Activated CD8-positive, alpha-beta memory T cell treated with anti-CD3 and anti-CD28 coated beads, Interleukin-2, amount 50 U/mL, for 24 hours (primary cell): ENCODE measurements around the gene C19orf12.
"Not testable (repeated sequence)": the region's sequence is repeated elsewhere in the genome, so short reads cannot be mapped to it uniquely, and the experiment has no call there.

ENCODE experiments used
- DNase-seq: peaks from one replicate; pipeline ENCODE4 v3.0.0-alpha.2; 2020; ENCODE audit errors: extremely low read depth

The C19orf12 gene

DNA sequence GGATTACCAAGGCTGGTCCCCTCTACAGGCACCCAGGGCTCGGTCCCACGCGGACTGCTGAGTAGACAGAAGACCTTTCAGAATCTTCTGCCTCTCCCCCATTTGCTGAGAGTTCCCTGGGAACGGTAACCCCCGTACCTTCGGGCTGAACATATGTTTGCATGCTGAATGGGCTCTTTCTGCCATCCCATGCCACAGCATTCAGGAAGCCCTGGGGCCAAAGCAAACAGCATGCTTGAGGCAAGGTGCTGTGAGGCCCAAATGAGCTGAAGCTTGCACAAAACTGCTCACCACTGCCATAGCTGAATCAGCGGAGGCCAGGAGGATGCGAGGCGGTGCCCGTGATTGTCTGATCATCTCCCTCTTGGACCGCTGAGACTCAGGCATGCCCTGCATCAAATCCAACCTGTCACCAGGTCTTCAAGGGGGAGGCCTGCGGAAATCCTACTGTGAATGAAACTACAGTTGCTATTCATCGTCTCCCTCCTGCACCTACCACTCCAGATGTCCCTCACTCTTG is 16.3 kb upstream of the C19orf12 start:
- DNase-seq, result no peak

DNA sequence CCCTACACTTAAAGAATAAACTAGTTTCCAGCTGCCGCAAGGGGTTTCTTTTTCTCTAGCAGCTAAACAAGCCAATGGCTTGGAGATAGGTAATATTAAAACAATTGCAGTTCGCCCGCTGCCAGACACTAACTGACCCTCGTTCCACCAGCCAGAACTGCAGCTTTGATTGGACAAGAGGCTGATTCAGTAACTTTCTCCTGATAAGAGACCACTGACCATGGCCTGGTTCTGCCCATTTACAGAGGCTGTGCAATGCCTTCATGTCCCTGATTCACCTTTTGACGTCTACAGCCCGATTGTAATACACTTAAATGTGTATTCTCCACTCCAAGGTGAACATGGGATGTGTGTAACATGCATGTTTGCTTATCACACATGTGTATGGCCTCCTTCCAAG is 12.8 kb upstream of the C19orf12 start:
- no peak for DNase-seq

DNA sequence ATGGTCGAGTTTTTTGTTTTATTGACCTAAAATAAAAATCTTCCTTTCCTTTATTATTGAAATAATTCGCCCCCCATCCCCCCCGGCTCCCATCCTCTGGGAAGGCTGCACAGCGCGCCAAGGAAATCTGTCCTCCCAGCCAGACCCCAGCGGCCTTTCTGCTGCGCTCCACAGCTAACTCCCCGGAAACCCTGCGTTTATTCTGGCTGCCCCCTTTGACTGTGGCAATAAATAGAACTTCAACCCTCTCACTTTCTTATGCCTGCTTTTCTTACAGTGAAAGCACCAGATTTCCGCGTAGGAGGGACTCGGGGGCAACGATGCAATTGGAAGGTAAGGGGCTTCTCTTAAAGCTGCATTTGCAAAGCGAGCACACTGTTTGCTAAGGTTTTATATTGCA is 9.7 kb upstream of the C19orf12 start:
- no peak for DNase-seq

DNA sequence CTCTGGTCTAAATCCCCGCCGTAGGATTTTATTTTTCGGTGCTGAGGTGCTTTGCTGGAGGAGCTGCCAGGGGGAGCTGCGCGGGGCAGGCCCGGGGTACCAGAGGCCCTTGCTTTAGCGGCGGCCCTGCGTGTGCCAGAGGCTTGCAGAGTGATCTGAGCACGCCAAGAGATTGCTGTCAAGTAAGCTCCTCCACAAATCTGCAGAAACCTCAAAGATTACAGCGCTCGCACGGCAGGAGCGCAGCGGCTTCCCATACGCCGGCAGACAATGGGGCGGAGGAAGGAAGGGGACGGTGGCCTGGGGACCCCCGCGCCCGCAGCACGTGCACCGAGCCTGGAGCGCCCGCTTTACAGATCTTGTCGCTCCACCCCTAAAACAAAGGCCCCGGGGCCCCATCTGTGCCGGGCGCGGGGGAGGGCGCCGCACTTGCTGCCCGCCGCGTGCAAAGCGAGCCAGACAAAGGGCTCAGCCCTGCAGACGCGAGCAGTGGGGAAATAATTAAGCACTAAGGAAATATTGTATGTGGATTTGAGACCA is 9.1 kb upstream of the C19orf12 start:
- no peak for DNase-seq

DNA sequence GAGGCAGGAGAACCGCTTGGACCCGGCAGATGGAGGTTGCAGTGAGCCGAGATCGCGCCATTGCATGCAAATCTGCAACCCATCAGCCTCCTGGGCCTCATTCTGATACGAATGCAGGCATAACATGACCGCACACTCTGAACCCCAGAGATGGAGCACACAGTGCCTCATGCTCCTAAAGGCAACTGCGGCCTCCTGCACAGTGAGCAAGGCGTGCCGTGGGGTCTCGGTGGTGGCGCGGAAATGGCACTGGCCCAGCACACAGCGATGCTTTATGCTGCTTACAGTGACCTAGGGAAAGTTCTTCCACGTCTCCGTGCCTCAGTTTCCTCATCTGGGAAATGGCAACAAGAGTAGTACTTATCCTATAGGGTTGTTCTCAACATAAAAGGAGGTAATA is 2.0 kb upstream of the C19orf12 start:
- no peak for DNase-seq

DNA sequence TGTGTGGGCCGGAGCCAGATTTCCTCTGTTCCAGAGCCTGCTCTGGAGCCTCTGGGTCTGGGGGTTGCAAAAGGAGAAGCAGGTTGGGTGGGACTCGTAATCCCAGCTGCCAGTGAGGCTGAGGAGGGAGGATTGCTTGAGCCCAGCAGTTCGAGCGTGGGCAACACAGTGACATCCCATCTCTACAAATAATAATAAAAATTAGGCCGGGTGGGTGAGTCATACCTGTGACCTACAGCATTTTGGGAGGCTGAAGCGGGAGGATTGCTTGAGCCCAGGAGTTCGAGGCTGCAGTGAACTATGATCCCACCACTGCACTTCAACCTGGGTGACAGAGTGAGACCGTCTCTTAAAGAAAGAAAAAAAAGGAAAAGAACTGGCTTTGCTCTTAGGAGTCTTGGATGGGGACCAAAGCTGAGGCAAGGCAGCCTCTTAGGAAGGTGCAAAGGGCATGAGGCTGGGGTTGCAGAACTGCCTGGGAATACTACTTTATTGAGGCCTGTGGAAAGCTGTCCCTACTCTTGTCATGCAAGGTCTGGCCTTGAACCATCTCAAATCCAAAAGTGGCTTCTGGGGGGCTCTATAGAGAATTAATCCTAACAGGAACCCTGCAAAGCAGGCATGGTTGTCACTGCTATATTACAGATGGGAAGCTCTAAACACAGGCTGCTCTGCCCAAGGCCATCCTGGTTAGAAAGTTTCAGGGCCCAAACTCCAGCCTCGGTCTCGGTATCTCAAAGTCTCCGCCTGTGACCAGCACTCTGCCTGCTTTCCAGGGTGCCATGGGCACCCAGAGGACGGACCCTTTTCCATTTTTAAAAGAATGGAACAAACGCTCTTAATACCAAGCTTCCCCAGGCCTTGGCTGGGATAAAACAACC is 880 bp upstream of the C19orf12 start:
- no peak for DNase-seq

DNA sequence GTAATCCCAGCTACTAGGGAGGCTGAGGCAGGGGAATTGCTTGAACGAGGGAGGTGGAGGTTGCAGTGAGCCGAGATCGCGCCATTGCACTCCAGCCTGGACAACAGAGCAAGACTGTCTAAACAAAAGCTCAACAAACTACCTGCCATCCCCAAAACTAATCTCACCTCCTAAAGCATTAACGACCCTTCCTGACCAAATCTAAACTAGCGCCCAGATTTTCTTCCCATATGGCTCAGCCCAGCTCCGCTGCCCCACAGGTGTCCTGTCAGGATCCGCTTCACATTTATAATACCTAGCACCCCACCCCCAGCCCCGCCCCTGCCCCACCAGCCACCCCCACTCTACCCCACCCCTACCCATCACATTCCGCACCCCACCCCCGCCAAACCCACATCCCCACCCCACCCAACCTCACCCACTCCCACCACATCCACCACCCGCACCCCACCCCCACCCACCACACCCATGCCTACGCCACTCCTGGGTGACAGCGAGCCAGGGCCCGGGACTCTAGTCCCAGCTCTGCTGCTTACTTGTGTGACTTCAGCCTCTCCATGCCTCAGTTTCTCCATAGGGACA is 599 bp downstream of the C19orf12 start:
- DNase-seq, result no peak

DNA sequence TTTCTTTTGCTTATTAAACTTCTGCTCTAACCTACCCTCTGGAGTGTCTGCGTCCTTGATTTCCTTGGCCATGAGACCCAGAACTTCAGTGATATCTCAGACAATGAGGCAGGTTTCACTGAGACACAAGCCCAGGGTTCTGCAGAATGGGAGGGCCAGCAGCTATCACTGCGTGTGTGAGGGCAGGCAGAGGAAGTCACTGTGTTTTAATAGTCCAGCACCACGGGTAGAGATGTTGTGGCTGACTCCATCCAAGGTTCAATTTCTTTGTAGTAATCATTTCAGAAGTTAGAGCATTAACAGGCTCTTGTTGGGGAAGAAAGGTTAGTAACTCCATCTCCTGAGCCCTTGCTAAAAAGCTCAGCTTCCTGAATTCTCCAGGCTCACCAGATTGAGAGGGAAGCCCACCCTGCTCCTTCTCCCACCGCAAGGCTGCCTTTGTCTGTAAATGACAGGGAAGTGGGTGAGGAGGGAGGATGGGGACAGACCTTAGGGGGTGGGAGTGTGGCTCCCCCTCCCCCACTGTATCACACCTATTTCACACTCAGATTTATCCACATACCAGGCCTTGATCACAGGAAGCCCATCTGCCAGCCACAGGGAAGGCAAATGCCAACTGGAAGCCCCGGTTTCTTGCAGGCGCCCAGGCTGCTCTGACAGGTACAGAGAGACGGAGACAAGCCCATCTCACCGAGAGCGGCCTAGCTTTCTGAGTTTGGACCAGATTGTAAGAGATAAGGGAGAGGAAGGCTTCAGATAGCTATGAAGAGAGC is 2.1 kb downstream of the C19orf12 start:
- DNase-seq, result no peak

DNA sequence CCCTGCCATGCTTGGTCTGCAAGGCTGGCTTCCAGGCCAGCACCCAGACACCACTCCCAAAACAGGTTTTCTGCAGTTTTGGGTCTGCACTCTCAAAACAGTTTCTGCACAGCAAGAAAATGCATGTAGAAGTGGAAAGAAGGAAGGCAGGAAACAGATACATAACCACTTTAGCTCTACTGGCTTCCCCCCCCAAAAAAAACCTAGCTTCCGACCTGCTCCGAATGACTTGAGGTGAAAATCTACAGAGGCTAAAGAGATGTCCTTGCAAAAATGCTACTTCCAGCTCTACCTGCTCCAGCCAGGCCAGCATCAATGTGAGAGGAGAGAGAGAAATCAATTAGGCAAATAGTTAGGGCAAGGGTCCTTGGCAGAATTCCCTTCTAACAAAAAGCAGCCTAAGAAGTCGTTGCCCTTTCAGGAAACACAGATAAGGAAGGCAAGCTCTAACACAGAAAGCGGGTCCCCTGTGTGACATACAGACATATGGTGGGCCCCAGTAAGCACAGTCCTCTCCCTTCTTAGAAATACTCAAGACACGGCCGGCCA is 3.4 kb downstream of the C19orf12 start:
- no peak for DNase-seq

DNA sequence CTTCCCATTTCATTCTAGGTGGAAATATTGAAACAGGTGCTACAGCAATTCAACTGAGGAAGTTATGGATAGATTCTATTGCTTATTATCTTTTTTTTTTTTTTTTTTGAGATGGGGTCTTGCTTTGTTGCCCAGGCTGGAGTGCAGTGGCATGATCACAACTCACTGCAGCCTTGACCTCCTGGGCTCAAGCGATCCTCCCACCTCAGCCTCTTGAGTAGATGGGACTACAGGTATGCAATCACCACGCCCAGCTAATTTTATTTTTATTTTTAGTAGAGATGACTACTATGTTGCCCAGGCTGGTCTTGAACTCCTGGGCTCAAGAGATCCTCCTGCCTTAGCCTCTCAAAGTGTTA is 5.6 kb downstream of the C19orf12 start:
- not testable (repeated sequence) for DNase-seq

DNA sequence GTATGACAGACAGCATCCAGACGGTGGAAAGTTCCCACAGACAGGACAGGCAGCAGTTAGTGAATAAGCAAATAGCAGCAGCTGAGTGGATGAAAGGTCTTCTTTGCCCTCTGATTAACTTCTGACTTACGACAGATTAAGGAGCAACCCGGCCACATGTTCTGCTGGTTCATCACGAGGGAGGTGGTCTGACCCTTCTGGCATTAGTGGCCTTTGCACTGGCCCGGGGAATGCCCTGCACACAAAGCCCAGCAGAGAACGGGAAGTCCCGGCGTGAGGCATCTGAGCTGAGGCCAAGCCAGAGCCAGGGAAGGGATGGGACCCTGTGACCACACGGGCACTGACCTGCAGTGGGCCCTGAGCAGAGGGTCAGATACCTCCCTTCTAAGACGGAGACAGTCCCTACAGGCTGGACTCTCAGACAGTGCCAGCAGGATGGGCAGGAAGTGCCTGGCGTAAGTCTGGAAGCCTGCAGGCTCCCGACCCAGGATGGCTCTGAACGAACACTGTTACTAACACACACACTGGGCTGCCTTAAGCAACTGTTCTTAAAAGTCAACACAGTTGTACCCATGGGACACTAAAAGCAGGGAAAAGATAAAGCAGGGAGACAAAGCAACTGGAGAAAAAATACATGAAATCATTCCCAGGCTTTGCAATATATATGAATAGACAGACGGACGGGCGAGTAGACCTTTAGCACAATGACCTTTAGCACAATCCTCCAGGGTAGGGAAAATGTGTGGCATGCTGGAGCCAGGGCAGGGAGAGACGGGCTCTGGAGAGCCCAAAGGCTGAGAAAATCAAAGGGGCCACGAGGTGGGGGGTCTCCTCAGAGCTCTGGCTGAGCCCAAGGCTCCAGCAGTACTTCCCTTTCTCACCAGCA is 6.3 kb downstream of the C19orf12 start:
- no peak for DNase-seq

DNA sequence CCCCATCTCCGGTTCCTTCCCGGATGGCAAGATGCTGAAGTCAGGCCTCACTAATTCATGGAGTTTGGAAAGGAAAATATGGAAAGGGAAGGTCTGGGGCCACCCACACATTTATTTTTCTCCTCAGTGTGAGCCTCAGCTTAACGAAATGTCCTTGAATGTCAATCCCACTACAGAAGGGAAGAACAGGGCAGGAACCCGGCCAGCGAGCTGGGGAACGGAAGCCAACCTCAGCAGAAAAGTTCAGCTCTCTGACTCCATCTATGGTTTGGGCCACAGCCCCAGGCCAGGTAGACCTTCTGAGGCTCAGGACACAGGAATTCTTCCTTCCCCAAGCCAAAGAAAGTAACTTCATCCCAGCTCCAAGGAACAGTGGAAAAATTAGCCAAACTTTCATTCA is 8.4 kb downstream of the C19orf12 start:
- DNase-seq, result no peak

DNA sequence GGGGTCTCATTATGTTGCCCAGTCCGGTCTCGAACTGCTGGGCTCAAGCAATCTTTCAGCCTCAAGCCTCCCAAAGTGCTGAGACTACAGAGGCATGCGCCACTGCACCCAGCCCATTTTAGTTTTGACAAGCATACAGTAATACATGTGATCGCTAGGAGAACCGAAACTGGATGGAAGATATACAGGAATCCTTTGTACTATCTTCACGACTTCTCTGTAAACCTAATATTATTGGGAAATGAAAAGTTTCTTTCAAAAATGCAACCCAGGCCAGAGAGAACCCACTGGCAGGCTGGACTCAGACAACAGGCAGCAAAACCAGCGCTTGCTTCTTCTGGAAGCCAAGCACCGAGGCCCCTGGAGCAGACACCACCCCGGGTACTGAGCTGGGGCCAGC is 9.4 kb downstream of the C19orf12 start:
- no peak for DNase-seq

DNA sequence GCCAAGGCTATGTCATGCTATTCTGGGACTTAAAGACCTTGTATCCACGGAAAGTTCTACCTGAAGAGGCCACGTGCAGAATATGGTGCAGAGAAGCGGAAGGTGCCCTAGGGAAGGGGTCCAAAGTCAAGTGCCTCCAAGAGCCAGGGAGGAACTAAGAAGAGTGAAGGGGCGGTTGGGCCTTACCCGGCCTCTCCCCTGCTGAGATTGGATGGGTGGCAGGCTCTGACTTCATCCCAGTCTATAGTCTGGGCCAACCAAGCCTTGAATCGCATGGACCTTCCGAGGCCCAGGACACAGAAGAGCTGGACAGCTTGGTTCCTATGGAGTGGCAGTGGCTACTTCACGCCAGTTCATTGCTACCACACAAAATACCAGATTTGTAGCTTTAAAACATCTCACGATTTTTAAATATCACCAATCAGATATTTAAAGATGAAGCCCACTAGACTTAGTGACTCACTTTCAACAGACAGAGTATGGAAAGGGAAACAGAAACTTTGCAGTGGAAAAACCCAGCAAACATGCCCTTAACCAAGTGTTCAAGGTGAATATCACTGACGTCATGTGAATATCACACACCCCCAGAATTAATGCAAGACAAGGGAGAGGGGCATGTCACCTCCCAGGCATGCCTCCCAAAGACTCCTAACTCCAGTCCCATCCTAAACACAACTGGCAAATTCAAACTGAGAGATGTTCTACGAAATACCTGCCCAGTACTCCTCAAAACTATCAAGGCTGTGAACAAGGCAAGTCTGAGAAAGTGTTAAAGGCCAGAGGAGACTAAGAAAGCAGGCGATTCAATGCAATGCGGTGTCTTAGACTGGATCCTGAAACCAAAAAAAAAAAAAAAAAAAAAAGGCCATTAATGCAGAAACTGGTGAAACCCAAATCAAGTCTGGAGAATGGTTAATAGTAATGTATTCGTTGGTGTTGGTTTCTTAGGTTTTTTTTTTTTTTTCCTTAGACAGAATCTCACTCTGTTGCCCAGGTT is 10.2 kb downstream of the C19orf12 start:
- DNase-seq, result no peak

DNA sequence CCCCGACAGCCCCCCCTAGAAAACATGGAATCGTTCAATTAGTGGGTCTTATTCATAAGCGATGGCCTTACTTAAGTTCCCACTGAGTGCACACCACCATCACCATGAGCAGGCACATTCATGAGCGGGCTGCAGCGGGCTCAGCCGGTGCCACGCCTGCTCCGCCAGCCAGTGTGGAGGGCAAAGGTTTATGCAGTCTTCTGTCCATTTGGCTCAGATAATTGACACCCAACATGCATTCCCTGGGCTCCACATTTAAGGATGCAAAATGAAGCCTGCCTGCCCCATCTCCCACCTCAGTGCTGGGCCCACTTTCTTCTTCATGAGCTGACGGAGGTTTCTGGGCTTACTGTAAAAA is 12.1 kb downstream of the C19orf12 start:
- DNase-seq, result no peak

DNA sequence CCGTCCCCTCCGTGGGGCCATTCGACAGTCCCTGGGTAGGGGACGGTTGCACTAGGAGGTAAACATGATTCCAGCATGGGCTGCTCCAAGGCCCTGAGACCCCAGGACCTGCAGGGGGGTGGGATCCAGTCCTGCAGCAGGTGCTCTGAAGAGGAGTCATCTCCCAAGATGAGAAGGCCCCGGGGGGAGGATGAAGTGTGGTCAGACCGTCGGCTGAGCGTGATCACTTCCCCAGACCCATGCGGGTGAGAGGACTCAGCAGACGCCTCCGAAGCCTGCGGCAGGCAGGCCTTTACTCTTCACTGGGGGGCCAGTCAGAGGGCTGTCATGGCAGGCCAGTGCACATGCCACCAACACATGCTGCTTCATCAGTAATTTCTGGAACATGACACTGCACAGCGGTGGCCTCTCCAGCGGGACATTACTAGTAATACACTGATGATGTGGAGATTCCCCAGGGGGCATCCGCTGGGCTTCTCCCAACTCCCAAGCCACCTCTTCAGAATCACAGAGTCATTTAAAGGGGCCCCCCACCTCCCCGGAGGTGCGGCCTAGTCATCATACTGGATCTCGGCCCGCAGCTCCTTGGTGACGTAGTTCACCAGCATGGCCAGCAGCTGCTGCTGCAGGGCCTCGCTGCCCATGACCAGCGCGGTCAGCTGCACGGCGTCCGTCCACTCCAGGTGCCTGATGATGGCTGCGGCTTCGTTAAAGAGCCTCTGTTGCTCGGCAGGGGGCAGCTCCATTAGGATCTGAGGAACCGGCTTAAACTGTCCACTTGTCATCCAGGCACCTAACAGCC is 12.7 kb downstream of the C19orf12 start:
- no peak for DNase-seq

DNA sequence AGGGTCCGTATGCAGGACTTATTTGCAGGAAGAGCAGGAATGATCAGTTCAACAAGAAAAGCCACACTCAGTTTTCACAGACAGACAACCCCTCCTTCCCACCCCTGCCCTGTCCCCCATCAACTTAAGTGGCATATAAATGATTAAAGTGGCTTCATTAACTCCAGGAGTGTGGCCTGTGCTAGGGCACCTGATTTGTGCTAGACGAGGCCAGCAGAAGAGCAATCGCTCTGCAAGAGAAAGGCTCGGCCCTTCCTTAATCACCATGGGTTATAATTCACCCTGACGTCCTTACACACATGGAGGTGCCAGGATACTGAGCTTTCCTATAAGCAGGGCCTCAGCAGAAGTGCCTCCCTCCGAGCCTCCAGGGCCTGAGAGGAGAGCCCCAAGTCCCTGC is 14.6 kb downstream of the C19orf12 start:
- DNase-seq, result no peak

DNA sequence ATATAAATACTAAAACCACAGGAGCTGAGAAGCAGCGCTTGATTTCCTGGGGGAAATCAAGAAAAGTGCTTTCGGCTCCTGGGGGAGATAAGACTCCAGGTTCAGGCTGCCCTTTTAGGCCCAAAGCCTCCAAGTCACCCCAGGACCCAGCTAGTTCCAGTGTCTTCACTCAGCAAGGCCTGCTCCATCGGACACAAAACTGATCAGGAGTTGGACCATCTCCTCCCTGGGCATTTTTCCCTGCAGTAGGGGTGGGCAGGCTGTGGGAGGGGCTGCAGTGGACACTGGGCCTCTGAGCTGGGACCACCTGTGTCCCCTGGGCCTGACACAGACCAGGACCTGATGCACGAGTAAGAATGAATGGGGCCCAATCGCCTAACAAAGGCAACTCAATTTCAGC is 15.2 kb downstream of the C19orf12 start:
- no peak for DNase-seq
